ENCODE results near the gene TIAL1.
"Not testable (repeated sequence)": the region's sequence is repeated elsewhere in the genome, so short reads cannot be mapped to it uniquely, and the experiment has no call there.

DNA sequence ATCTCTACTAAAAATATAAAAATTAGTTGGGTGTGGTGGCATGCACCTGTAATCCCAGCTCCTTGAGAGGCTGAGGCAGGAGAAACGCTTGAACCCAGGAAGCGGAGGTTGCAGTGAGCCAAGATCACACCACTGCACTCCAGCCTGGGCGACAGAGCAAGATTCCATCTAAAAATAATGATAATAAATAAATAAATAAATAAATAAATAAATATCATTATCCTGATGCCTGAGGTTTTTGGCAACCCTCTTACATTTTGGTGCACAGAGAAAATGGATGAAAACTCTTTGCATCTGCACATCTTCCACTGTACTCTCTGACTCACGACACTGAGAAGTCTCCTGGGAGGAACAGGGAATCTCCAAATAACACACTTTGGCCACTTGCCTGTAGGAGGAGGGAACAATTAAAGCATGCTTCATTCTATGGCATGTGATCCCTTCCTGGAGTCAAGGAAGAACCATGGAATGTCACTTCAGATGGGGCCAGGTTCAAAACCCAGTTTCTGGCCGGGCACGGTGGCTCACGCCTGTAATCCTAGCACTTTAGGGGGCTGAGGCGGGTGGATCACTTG is 68.0 kb downstream of the TIAL1 start:
- TF ChIP-seq, protein P1, sequence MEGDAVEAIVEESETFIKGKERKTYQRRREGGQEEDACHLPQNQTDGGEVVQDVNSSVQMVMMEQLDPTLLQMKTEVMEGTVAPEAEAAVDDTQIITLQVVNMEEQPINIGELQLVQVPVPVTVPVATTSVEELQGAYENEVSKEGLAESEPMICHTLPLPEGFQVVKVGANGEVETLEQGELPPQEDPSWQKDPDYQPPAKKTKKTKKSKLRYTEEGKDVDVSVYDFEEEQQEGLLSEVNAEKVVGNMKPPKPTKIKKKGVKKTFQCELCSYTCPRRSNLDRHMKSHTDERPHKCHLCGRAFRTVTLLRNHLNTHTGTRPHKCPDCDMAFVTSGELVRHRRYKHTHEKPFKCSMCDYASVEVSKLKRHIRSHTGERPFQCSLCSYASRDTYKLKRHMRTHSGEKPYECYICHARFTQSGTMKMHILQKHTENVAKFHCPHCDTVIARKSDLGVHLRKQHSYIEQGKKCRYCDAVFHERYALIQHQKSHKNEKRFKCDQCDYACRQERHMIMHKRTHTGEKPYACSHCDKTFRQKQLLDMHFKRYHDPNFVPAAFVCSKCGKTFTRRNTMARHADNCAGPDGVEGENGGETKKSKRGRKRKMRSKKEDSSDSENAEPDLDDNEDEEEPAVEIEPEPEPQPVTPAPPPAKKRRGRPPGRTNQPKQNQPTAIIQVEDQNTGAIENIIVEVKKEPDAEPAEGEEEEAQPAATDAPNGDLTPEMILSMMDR (IDR thresholded peaks at IDR 0.05 in 2 of 3, conservative IDR thresholded peaks at IDR 0.05 in 1 of 3; ENCODE audit: control insufficient read depth in 2 of 3, extremely low read depth in 1 of 3, insufficient read depth in 1 of 3, low read depth in 3 of 3, low read length in 3 of 3), result not testable (repeated sequence)
- not testable (repeated sequence) for TF ChIP-seq POLR2A (IDR thresholded peaks at IDR 0.05; ENCODE audit: low read depth, low read length); SMAD5 (IDR thresholded peaks at IDR 0.05; ENCODE audit: low read depth)
